Liver (tissue), 9 donors: ENCODE measurements around the gene MRPL24. TPM values are rescaled to one million over a fixed set of nuclear protein-coding genes. Genes with fewer than 3 reads are reported as not detected.

Experiments used
- DNase-seq: peaks from one replicate; pipeline ENCODE4 v3.0.0-alpha.2; 2017; ENCODE audit warnings: low spot score
- H3K27ac ChIP-seq, 2 donors: one replicate each; pipeline ENCODE4 v1.7.0; 2013; ENCODE audit warnings: inconsistent platforms in 2 of 2, low read length in 2 of 2, control low read depth in 1 of 2, low read depth in 1 of 2, mild to moderate bottlenecking in 1 of 2
- H3K27me3 ChIP-seq, 4 donors: one replicate each; pipeline versions ENCODE4 v1.6.1 to v1.7.0; 2013; ENCODE audit warnings: low read length in 3 of 4, inconsistent platforms in 1 of 4, mild to moderate bottlenecking in 1 of 4, moderate library complexity in 1 of 4; ENCODE audit not compliant: control insufficient read depth in 4 of 4, insufficient read depth in 4 of 4
- H3K36me3 ChIP-seq, 4 donors: one replicate each; pipeline versions ENCODE4 v1.6.1 to v1.7.0; 2013; ENCODE audit warnings: low read length in 3 of 4, mild to moderate bottlenecking in 3 of 4, low read depth in 1 of 4, moderate library complexity in 1 of 4; ENCODE audit not compliant: control insufficient read depth in 4 of 4, insufficient read depth in 3 of 4
- H3K4me1 ChIP-seq, 4 donors: one replicate each; pipeline versions ENCODE4 v1.6.1 to v1.7.0; 2013; ENCODE audit warnings: low read length in 3 of 4, mild to moderate bottlenecking in 3 of 4, moderate library complexity in 1 of 4; ENCODE audit not compliant: control insufficient read depth in 4 of 4, insufficient read depth in 4 of 4
- H3K4me3 ChIP-seq, 3 donors: one replicate each; pipeline versions ENCODE4 v1.6.1 to v1.7.0; 2013; ENCODE audit warnings: low read length in 3 of 3, control low read depth in 1 of 3, low read depth in 1 of 3, mild to moderate bottlenecking in 1 of 3
- H3K9ac ChIP-seq, 2 donors: one replicate each; pipeline ENCODE4 v1.7.0; 2013; ENCODE audit warnings: low read length in 2 of 2, mild to moderate bottlenecking in 2 of 2, moderate library complexity in 2 of 2, control low read depth in 1 of 2, low read depth in 1 of 2
- H3K9me3 ChIP-seq, 4 donors: one replicate each; pipeline versions ENCODE4 v1.6.1 to v1.7.0; 2013; ENCODE audit warnings: low read length in 3 of 4; ENCODE audit not compliant: control insufficient read depth in 4 of 4
- ATF3 ChIP-seq: IDR thresholded peaks from 2 replicates; pipeline ENCODE4 v1.6.1; 2016; ENCODE audit warnings: antibody characterized with exemption
- CTCF ChIP-seq: fragments of 150-350 bp; IDR thresholded peaks from 2 replicates; pipeline ENCODE4 v1.5.1; 2017; ENCODE audit warnings: improper control_type of control experiment, low read depth, low read length; ENCODE audit not compliant: missing input control
- EGR1 ChIP-seq, 2 donors: IDR thresholded peaks; 2 replicates each; pipeline ENCODE4 v1.6.1; 2016 to 2018; ENCODE audit warnings: antibody characterized with exemption in 2 of 2, low read depth in 2 of 2
- FOXA1 ChIP-seq: IDR thresholded peaks from 2 replicates; pipeline ENCODE4 v1.6.1; 2016; ENCODE audit warnings: antibody characterized with exemption
- FOXA2 ChIP-seq: IDR thresholded peaks from 2 replicates; pipeline ENCODE4 v1.6.1; 2016; ENCODE audit warnings: antibody characterized with exemption
- GABPA ChIP-seq, 2 donors: IDR thresholded peaks in 1 of 2; conservative IDR thresholded peaks in 1 of 2; 2 replicates each; pipeline ENCODE4 v1.6.1; 2016; ENCODE audit warnings: antibody characterized with exemption in 2 of 2, mild to moderate bottlenecking in 1 of 2, moderate library complexity in 1 of 2
- HNF4A ChIP-seq, 2 donors: conservative IDR thresholded peaks; 2 replicates each; pipeline ENCODE4 v1.6.1; 2016; ENCODE audit warnings: antibody characterized with exemption in 2 of 2, mild to moderate bottlenecking in 2 of 2
- HNF4G ChIP-seq: IDR thresholded peaks from 2 replicates; pipeline ENCODE4 v1.6.1; 2016; ENCODE audit warnings: antibody characterized with exemption
- JUND ChIP-seq, 2 donors: IDR thresholded peaks; 2 replicates each; pipeline ENCODE4 v1.6.1; 2016; ENCODE audit warnings: antibody characterized with exemption in 2 of 2
- MAX ChIP-seq: IDR thresholded peaks from 2 replicates; pipeline ENCODE4 v1.6.1; 2016; ENCODE audit warnings: antibody characterized with exemption
- NR2F2 ChIP-seq: IDR thresholded peaks from 2 replicates; pipeline ENCODE4 v1.6.1; 2016; ENCODE audit warnings: antibody characterized with exemption
- RAD21 ChIP-seq, 2 donors: IDR thresholded peaks; 2 replicates each; pipeline ENCODE4 v1.6.1; 2016; ENCODE audit warnings: antibody characterized with exemption in 2 of 2, mild to moderate bottlenecking in 2 of 2
- REST ChIP-seq: IDR thresholded peaks from 2 replicates; pipeline ENCODE4 v1.6.1; 2016; ENCODE audit warnings: antibody characterized with exemption, mild to moderate bottlenecking
- RXRA ChIP-seq, 2 donors: IDR thresholded peaks; 2 replicates each; pipeline ENCODE4 v1.6.1; 2017 to 2018; ENCODE audit warnings: antibody characterized with exemption in 2 of 2, mild to moderate bottlenecking in 1 of 2
- SP1 ChIP-seq: IDR thresholded peaks from 2 replicates; pipeline ENCODE4 v1.6.1; 2018; ENCODE audit warnings: antibody characterized with exemption, mild to moderate bottlenecking
- TAF1 ChIP-seq: conservative IDR thresholded peaks from 2 replicates; pipeline ENCODE4 v1.6.1; 2016; ENCODE audit warnings: antibody characterized with exemption, mild to moderate bottlenecking
- YY1 ChIP-seq: IDR thresholded peaks from 2 replicates; pipeline ENCODE4 v1.6.1; 2016; ENCODE audit warnings: antibody characterized with exemption, mild to moderate bottlenecking
- ZBTB33 ChIP-seq: IDR thresholded peaks from 2 replicates; pipeline ENCODE4 v1.6.1; 2016; ENCODE audit warnings: antibody characterized with exemption
- WGBS: extraction: QIAGEN DNeasy Blood & Tissue Kit; methylation state at CpG from one replicate; pipeline ENCODE4 v1.1.7; 2013; 5-methylcytosine and 5-hydroxymethylcytosine counted together
- polyA plus RNA-seq, 2 donors: library from polyadenylated mRNA; stranded (reverse) in 1 of 2; unstranded in 1 of 2; fragments of 200-250 nt in 1 of 2; fragments of >200 nt in 1 of 2; fragmentation: Nextera tagmentation in 1 of 2; extraction: Ambion mirVana in 1 of 2; gene quantifications; one replicate each; pipeline versions ENCODE4 v1.2.1 to v1.2.3, GENCODE V29; 2013 to 2015
- total RNA-seq, 2 donors: library from RNA; depleted of rRNA; stranded (reverse); fragments of >200 nt; gene quantifications; one replicate each; pipeline ENCODE4 v1.2.3, GENCODE V29; 2014
- donor health status: healthy.
- donor health status: healthy.
- donor health status: healthy.
- donor health status: healthy.
- donor health status: healthy.

Gene MRPL24
- 10 to 100 TPM; 26.2 to 47.4 TPM for total RNA-seq
- 100 to 1,000 TPM in 1 of 2 donors, 10 to 100 TPM in 1; 74.8 to 123 TPM for polyA plus RNA-seq

- no peaks in the 10 kb centered on the region for H3K9me3 ChIP-seq
- H3K36me3 ChIP-seq = peaks cover 10 to 42% (median 29%) of the 10 kb centered on the region in 4 donors
- peak within 1 kb of the TSS; percentile 78 to 83 for H3K27ac ChIP-seq
- H3K4me3 ChIP-seq = peak within 1 kb of the TSS; percentile 60 to 82 (median 81)
- under 1% methylated on average over 38 of the region's 38 CpGs for WGBS
- peaks cover 3 to 28% (median 21%) of the 10 kb centered on the region in 4 donors for H3K4me1 ChIP-seq
- TF ChIP-seq HNF4A (conservative IDR thresholded peaks at IDR 0.05) (peak; percentile 56 to 85), GABPA (IDR thresholded peaks at IDR 0.05 in 1 of 2, conservative IDR thresholded peaks at IDR 0.05 in 1 of 2) (peak; percentile 99 to 100), YY1 (peak; percentile 99), RAD21 (IDR thresholded peaks at IDR 0.05) (peak; percentile 52 to 59), ATF3 (peak; percentile 67), CTCF (no peak), REST (peak; percentile 88), EGR1 (IDR thresholded peaks at IDR 0.05; ENCODE audit: low read depth in 2 of 2) (peak; percentile 83 to 94), SP1 (peak; percentile 84), MAX (peak; percentile 99), FOXA2 (peak; percentile 63), JUND (IDR thresholded peaks at IDR 0.05) (peak; percentile 45 to 67), NR2F2 (peak; percentile 79), FOXA1 (peak; percentile 81), TAF1 (peak; percentile 23), HNF4G (peak; percentile 39), RXRA (IDR thresholded peaks at IDR 0.05) (peak; percentile 54 to 69), ZBTB33 (peak; percentile 97)
- peak within 1 kb of the TSS; percentile 44 to 51 for H3K9ac ChIP-seq
- peak; percentile 93 for DNase-seq
- H3K27me3 ChIP-seq = no peaks in the 10 kb centered on the region
Observed at GRCh38 chr1:156740741-156741480, at the start of gene MRPL24. TSS of gene MRPL24 (minus strand) at chr1:156741088. CDS start at chr1:156738704, 2,384 bp downstream.
